Neuronal stem cell (in vitro differentiated cells): ENCODE data around the gene CLIC3.
A peak's percentile ranks its signal among the peaks of the same experiment; 100 is the strongest.

Experiments used
- DNase-seq: peaks from one replicate; pipeline ENCODE4 v3.0.0-alpha.2; 2013; ENCODE audit warnings: low spot score
- H2AFZ ChIP-seq: one replicate; pipeline ENCODE4 v1.6.1; 2013; ENCODE audit warnings: mild to moderate bottlenecking, low read length, inconsistent platforms
- H2AK5ac ChIP-seq: 2 replicates; pipeline ENCODE4 v1.6.1; 2013; ENCODE audit warnings: low read depth, mild to moderate bottlenecking, inconsistent platforms, low read length, moderate library complexity, mixed read lengths
- H2BK120ac ChIP-seq: 2 replicates; pipeline ENCODE4 v1.6.1; 2013; ENCODE audit warnings: low read depth, mild to moderate bottlenecking, inconsistent platforms, low read length, moderate library complexity, mixed read lengths
- H2BK12ac ChIP-seq: one replicate; pipeline ENCODE4 v1.6.1; 2013; ENCODE audit warnings: low read length, inconsistent platforms
- H2BK15ac ChIP-seq: 2 replicates; pipeline ENCODE4 v1.6.1; 2013; ENCODE audit warnings: mild to moderate bottlenecking, low read length, inconsistent platforms, mixed read lengths
- H2BK5ac ChIP-seq: one replicate; pipeline ENCODE4 v1.6.1; 2013; ENCODE audit warnings: inconsistent platforms, mild to moderate bottlenecking, low read length, moderate library complexity
- H3K14ac ChIP-seq: one replicate; pipeline ENCODE4 v1.6.1; 2013; ENCODE audit warnings: low read length, inconsistent platforms
- H3K18ac ChIP-seq: 2 replicates; pipeline ENCODE4 v1.6.1; 2013; ENCODE audit warnings: low read length, inconsistent platforms
- H3K23ac ChIP-seq: 2 replicates; pipeline ENCODE4 v1.6.1; 2013; ENCODE audit warnings: low read depth, mild to moderate bottlenecking, mixed read lengths, low read length, inconsistent platforms; ENCODE audit not compliant: poor library complexity
- H3K27ac ChIP-seq: replicated peaks from 3 replicates; pipeline ENCODE4 v1.5.1; 2013; ENCODE audit warnings: low read length, inconsistent platforms
- H3K27me3 ChIP-seq, 3 experiments: 2 replicates each; pipeline ENCODE4 v1.6.1; 2013; ENCODE audit warnings: low read length in 3 of 3, mild to moderate bottlenecking in 2 of 3, inconsistent platforms in 1 of 3, low read depth in 1 of 3, mixed read lengths in 1 of 3, moderate library complexity in 1 of 3; ENCODE audit not compliant: control insufficient read depth in 3 of 3, insufficient read depth in 3 of 3
- H3K36me3 ChIP-seq, 2 donors: replicated peaks in 1 of 2; 2 replicates each; pipeline ENCODE4 v1.6.1; 2013; ENCODE audit warnings: low read length in 2 of 2; ENCODE audit not compliant: control insufficient read depth in 2 of 2, insufficient read depth in 2 of 2
- H3K4ac ChIP-seq: 2 replicates; pipeline ENCODE4 v1.6.1; 2013; ENCODE audit warnings: inconsistent platforms, mild to moderate bottlenecking, low read length, moderate library complexity
- H3K4me1 ChIP-seq, 2 donors: 1 replicate in 1 of 2; 2 replicates in 1 of 2; pipeline ENCODE4 v1.6.1; 2013; ENCODE audit warnings: low read length in 2 of 2, low read depth in 1 of 2; ENCODE audit not compliant: control insufficient read depth in 2 of 2, insufficient read depth in 1 of 2
- H3K4me2 ChIP-seq: one replicate; pipeline ENCODE4 v1.6.1; 2013; ENCODE audit warnings: mild to moderate bottlenecking, low read length, inconsistent platforms; ENCODE audit not compliant: insufficient read depth, poor library complexity, severe bottlenecking
- H3K4me3 ChIP-seq, 2 donors: 2 replicates each; pipeline ENCODE4 v1.5.1; 2013; ENCODE audit warnings: low read length in 2 of 2, mild to moderate bottlenecking in 2 of 2, inconsistent platforms in 1 of 2, moderate library complexity in 1 of 2
- H3K79me1 ChIP-seq: one replicate; pipeline ENCODE4 v1.6.1; 2013; ENCODE audit warnings: low read depth, mild to moderate bottlenecking, inconsistent platforms, low read length, moderate library complexity
- H3K9ac ChIP-seq: one replicate; pipeline ENCODE4 v1.6.1; 2013; ENCODE audit warnings: mild to moderate bottlenecking, low read depth, low read length, inconsistent platforms; ENCODE audit not compliant: poor library complexity
- H3K9me3 ChIP-seq, 2 donors: replicated peaks in 1 of 2; 2 replicates each; pipeline versions ENCODE3 to v1.6.1; 2013; ENCODE audit warnings: low read length in 2 of 2, mild to moderate bottlenecking in 2 of 2, inconsistent platforms in 1 of 2, low read depth in 1 of 2, mixed read lengths in 1 of 2, moderate library complexity in 1 of 2; ENCODE audit not compliant: control insufficient read depth in 2 of 2, insufficient read depth in 1 of 2
- H4K8ac ChIP-seq: one replicate; pipeline ENCODE4 v1.6.1; 2013; ENCODE audit warnings: low read depth, mild to moderate bottlenecking, inconsistent platforms, low read length, moderate library complexity
- H4K91ac ChIP-seq: one replicate; pipeline ENCODE4 v1.6.1; 2013; ENCODE audit warnings: low read length, low read depth, mild to moderate bottlenecking, inconsistent platforms; ENCODE audit not compliant: poor library complexity
- WGBS, 2 donors: extraction: QIAGEN DNeasy Blood & Tissue Kit; methylation state at CpG; one replicate each; pipeline ENCODE4 v1.1.7; 2013; ENCODE audit warnings: missing lambda C conversion rate in 2 of 2, mixed read lengths in 1 of 2; ENCODE audit not compliant: insufficient read length in 2 of 2, insufficient replicate concordance in 1 of 2; ENCODE audit errors: extremely low coverage in 2 of 2; 5-methylcytosine and 5-hydroxymethylcytosine counted together

The CLIC3 gene

DNA sequence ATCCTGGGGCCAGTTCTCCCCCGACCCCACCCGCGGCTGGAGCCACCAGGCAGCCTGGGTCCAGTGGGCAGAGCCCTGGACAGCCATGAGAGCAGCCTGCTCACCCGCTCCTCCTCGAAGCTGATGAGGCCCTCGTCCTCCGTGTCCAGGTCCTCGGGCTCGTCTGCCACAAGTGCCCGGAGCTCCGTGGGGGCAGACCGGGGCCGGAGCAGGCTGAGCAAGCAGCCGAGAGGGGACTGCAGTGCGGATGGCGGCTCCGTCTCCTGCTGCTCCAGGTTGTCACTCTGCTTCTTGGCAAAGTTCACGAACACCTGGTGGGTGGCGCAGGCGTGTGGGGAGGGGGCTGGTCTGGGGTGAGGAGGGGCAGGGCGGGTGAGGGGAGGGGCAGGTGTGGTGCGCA lies 11.9 kb upstream of the CLIC3 start:
- Histone ChIP-seq H3K9me3 (peaks cover 2 to 3% of the 10 kb centered on the region in 2 donors), H3K4me2 (no peak overlapping the region), H3K4me1 (peaks cover 0 to 8% of the 10 kb centered on the region in 2 donors), H3K4me3 (no peak overlapping the region), H3K36me3 (peaks cover 8 to 10% of the 10 kb centered on the region in 2 donors), H3K27me3 (no peaks in the 10 kb centered on the region), H2BK120ac (no peak overlapping the region), H2AFZ (no peak overlapping the region), H2BK5ac (peak overlapping the region; percentile 53), H2BK15ac (no peak overlapping the region), H4K91ac (no peak overlapping the region), H2AK5ac (no peak overlapping the region), H3K79me1 (no peaks in the 10 kb centered on the region), H3K23ac (no peak overlapping the region), H2BK12ac (no peak overlapping the region), H3K9ac (no peak overlapping the region), H3K4ac (no peak overlapping the region), H4K8ac (no peak overlapping the region), H3K14ac (no peak overlapping the region), H3K27ac (no peak overlapping the region), H3K18ac (peak overlapping the region; percentile 48)
- WGBS, 2 donors = no CpG with 5 or more reads among the region's 22 CpGs
- DNase-seq = no peak

DNA sequence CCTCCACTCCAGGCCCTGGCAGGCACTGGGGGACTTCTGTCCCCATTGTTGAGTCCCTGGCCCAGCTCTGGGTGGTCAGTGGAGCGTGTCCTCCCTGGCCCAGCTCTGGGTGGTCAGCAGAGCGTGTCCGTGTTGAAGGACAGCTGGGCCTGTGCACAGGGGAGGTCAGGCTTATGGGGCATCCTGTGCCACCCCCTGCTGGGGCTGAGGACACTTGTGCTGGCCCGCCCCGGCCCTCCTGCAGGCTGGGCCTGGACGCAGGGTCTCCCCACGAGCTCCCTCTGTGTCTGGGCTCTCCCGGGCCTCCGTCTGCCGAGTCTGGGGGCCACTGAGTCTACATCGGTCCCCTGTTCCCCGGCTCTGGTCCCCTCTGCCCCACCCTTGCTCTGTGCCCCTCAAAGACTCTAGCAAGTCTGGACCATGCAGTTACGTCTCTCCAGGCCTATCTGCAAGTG lies 11.5 kb upstream of the CLIC3 start:
- Histone ChIP-seq H2BK15ac (no peak overlapping the region), H3K4me1 (peaks cover 0 to 8% of the 10 kb centered on the region in 2 donors), H4K8ac (peak overlapping the region; percentile 43), H2BK12ac (no peak overlapping the region), H3K14ac (no peak overlapping the region), H3K9me3 (peaks cover 2 to 3% of the 10 kb centered on the region in 2 donors), H3K36me3 (peaks cover 8 to 10% of the 10 kb centered on the region in 2 donors), H2BK5ac (peak overlapping the region; percentile 53), H4K91ac (no peak overlapping the region), H3K9ac (no peak overlapping the region), H3K27ac (no peak overlapping the region), H3K4me2 (no peak overlapping the region), H2AFZ (no peak overlapping the region), H3K79me1 (no peaks in the 10 kb centered on the region), H2AK5ac (no peak overlapping the region), H3K4me3 (no peak overlapping the region), H3K27me3 (no peaks in the 10 kb centered on the region), H3K23ac (no peak overlapping the region), H3K18ac (peak overlapping the region; percentile 48), H2BK120ac (no peak overlapping the region), H3K4ac (no peak overlapping the region)
- whole genome bisulfite sequencing, 2 donors = no CpG with 5 or more reads among the region's 13 CpGs
- DNase-seq = no peak

DNA sequence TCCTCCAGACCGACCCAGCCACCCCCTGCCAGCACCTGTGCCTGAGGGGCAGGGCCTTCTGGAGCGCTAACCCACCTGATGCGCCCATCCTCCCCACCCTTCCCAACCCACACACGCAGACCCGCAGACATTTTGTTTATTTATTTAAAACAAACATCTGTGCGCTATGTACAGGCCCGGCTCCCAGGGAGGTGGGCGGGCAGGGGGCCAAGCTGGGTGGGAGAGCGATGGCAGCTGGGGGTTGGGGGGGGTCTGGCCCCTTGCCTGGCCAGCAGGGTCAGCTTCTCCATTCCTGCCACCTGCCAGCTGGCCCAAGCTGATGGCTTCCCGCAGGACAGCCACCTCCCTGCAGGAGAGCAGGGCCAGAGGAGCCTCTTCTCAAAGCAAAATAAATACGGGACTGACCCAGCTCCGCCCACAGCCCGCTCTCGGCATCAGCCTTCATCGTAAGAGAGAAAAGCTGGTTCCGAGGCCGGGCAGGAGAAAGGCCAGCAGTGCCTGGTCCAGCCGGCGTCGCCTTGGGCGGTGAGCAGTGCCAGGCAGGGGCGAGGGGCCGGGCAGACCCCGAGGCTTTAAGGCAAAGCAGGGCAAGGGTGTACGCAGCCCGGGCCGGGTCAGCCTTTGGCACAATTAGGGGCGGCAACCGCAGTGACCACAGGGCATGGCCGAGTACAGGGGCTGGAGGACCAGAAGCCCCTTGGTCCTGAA lies 10.9 kb upstream of the CLIC3 start:
- peaks cover 7 to 10% of the 10 kb centered on the region in 2 donors for H3K36me3 ChIP-seq
- H3K4me1 ChIP-seq = peaks cover 0 to 8% of the 10 kb centered on the region in 2 donors
- no peak overlapping the region for H2AFZ ChIP-seq
- peak overlapping the region; percentile 3 for H2AK5ac ChIP-seq
- H2BK5ac ChIP-seq = peak overlapping the region; percentile 53
- H4K91ac ChIP-seq = no peak overlapping the region
- no CpG with 5 or more reads among the region's 30 CpGs for WGBS, 2 donors
- peak overlapping the region; percentile 49 for H2BK15ac ChIP-seq
- H2BK120ac ChIP-seq = no peak overlapping the region
- no peak for DNase-seq
- H3K9ac ChIP-seq = no peak overlapping the region
- H3K79me1 ChIP-seq = no peaks in the 10 kb centered on the region
- no peak overlapping the region for H2BK12ac ChIP-seq
- no peak overlapping the region for H3K23ac ChIP-seq
- no peak overlapping the region for H3K4me2 ChIP-seq
- H3K27me3 ChIP-seq = no peaks in the 10 kb centered on the region
- H3K27ac ChIP-seq = no peak overlapping the region
- H3K4ac ChIP-seq = no peak overlapping the region
- H3K14ac ChIP-seq = no peak overlapping the region
- peaks cover 2 to 3% of the 10 kb centered on the region in 2 donors for H3K9me3 ChIP-seq
- H4K8ac ChIP-seq = peak overlapping the region; percentile 43
- no peak overlapping the region for H3K4me3 ChIP-seq
- peak overlapping the region; percentile 48 for H3K18ac ChIP-seq

- Histone ChIP-seq H2BK5ac (peak overlapping the region; percentile 53), H2AK5ac (peak overlapping the region; percentile 3), H4K8ac (no peak overlapping the region), H3K9ac (no peak overlapping the region), H3K4ac (no peak overlapping the region), H3K27me3 (no peaks in the 10 kb centered on the region), H2BK120ac (no peak overlapping the region), H3K4me3 (peak overlapping the region in 1 of 2 donors; percentile 4), H3K36me3 (peaks cover 5 to 10% of the 10 kb centered on the region in 2 donors), H3K9me3 (peaks cover 2 to 3% of the 10 kb centered on the region in 2 donors), H2BK12ac (no peak overlapping the region), H2AFZ (no peak overlapping the region), H2BK15ac (peak overlapping the region; percentile 49), H4K91ac (no peak overlapping the region), H3K79me1 (no peaks in the 10 kb centered on the region), H3K18ac (peak overlapping the region; percentile 7), H3K4me2 (no peak overlapping the region), H3K23ac (peak overlapping the region; percentile 17), H3K4me1 (peaks cover 0 to 8% of the 10 kb centered on the region in 2 donors), H3K27ac (peak overlapping the region; percentile 20), H3K14ac (peak overlapping the region; percentile 63)
- DNase-seq = no peak
- no CpG with 5 or more reads among the region's 24 CpGs for WGBS, 2 donors
These were observed 10.0 kb upstream of the CLIC3 start for GRCh38 chr9:137006116-137007003.
